H1 (cell line): Measurements from ENCODE around the gene CDYL2.

Source experiments
- CEBPB ChIP-seq: IDR thresholded peaks from 2 replicates; pipeline ENCODE4 v1.6.1; 2012; ENCODE audit warnings: low read depth, low read length
- EP300 ChIP-seq, 2 experiments: IDR thresholded peaks; 1 replicate in 1 of 2; 2 replicates in 1 of 2; pipeline ENCODE4 v1.6.1; 2011 to 2012; ENCODE audit warnings: low read depth in 2 of 2, low read length in 2 of 2, mild to moderate bottlenecking in 2 of 2, borderline replicate concordance in 1 of 2, inconsistent platforms in 1 of 2, moderate library complexity in 1 of 2
- GTF2F1 ChIP-seq: IDR thresholded peaks from 2 replicates; pipeline ENCODE4 v1.6.1; 2012; ENCODE audit warnings: low read depth, low read length, improper control_type of control experiment, borderline replicate concordance
- POLR2A ChIP-seq, 2 experiments: IDR thresholded peaks; 1 replicate in 1 of 2; 2 replicates in 1 of 2; pipeline ENCODE4 v1.6.1; 2011; ENCODE audit warnings: low read depth in 2 of 2, low read length in 2 of 2, mild to moderate bottlenecking in 2 of 2; ENCODE audit errors: control extremely low read depth in 1 of 2
- POLR2AphosphoS5 ChIP-seq: IDR thresholded peaks from 2 replicates; pipeline ENCODE4 v1.6.1; 2011; ENCODE audit warnings: low read depth, low read length
- SP2 ChIP-seq: IDR thresholded peaks from 2 replicates; pipeline ENCODE4 v1.6.1; 2012; ENCODE audit warnings: mild to moderate bottlenecking, low read length, inconsistent platforms
- TF ChIP-seq, protein P1 (sequence below), 3 experiments: IDR thresholded peaks; 1 replicate in 2 of 3; 2 replicates in 1 of 3; pipeline versions ENCODE4 v1.5.1 to v1.6.1; 2011; ENCODE audit warnings: low read length in 3 of 3, mild to moderate bottlenecking in 3 of 3, inconsistent platforms in 2 of 3, low read depth in 1 of 3, moderate library complexity in 1 of 3; ENCODE audit not compliant: insufficient read depth in 1 of 3; ENCODE audit errors: control extremely low read depth in 1 of 3
- TF ChIP-seq, protein P2 (sequence below): IDR thresholded peaks from 2 replicates; pipeline ENCODE4 v1.6.1; 2012; ENCODE audit warnings: inconsistent platforms

DNA sequence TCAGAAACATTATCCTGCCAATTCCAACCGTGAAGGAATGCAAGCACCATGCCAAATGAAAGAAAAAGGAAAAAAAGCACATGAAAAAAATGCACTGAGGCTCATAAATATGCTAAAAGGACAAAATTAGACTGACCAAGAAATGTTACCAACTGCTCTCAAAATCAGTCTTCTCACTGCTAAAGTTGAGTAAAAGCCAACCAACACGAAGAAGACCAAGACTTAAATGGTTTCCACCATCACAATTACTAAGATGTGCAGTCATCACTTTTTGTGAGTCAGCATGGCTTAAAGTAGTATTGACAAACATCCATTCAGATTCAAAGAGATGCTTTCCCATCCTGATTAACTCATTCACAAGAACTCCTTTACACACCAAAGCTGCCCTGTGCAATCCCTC is 16.4 kb downstream of the CDYL2 start:
- no peak for TF ChIP-seq CEBPB
- no peak for TF ChIP-seq POLR2AphosphoS5
- TF ChIP-seq, protein P1, sequence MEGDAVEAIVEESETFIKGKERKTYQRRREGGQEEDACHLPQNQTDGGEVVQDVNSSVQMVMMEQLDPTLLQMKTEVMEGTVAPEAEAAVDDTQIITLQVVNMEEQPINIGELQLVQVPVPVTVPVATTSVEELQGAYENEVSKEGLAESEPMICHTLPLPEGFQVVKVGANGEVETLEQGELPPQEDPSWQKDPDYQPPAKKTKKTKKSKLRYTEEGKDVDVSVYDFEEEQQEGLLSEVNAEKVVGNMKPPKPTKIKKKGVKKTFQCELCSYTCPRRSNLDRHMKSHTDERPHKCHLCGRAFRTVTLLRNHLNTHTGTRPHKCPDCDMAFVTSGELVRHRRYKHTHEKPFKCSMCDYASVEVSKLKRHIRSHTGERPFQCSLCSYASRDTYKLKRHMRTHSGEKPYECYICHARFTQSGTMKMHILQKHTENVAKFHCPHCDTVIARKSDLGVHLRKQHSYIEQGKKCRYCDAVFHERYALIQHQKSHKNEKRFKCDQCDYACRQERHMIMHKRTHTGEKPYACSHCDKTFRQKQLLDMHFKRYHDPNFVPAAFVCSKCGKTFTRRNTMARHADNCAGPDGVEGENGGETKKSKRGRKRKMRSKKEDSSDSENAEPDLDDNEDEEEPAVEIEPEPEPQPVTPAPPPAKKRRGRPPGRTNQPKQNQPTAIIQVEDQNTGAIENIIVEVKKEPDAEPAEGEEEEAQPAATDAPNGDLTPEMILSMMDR (IDR thresholded peaks at IDR 0.05; ENCODE audit: control extremely low read depth in 1 of 3, insufficient read depth in 1 of 3, low read depth in 1 of 3, low read length in 3 of 3) = no peak
- no peak for TF ChIP-seq SP2
- TF ChIP-seq EP300 (IDR thresholded peaks at IDR 0.05; ENCODE audit: borderline replicate concordance in 1 of 2, low read depth in 2 of 2, low read length in 2 of 2) = no peak
- TF ChIP-seq POLR2A (IDR thresholded peaks at IDR 0.05; ENCODE audit: control extremely low read depth in 1 of 2, low read depth in 2 of 2, low read length in 2 of 2) = no peak
- no peak for TF ChIP-seq GTF2F1
- TF ChIP-seq, protein P2, sequence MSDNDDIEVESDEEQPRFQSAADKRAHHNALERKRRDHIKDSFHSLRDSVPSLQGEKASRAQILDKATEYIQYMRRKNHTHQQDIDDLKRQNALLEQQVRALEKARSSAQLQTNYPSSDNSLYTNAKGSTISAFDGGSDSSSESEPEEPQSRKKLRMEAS = no peak
